Measurements from ENCODE around the gene DNAH10.

Gene DNAH10

GRCh38 chr12:123912415-123913380 is 150.6 kb downstream of the DNAH10 start:
- peak in 1 of 2 experiments; percentile 43 for DNase-seq (ENCODE audit: low read depth in 1 of 2, low spot score in 1 of 2)
- TF ChIP-seq JUND (IDR thresholded peaks at IDR 0.05; ENCODE audit: low read depth), result no peak
- in situ Hi-C loops (cut with HindIII; ENCODE audit: low pct_unique_long_range_greater_than_20kb, low sequenced_read_pairs), result no loop called here

GRCh38 chr12:123914726-123915333 is 152.7 kb downstream of the DNAH10 start:
- DNase-seq (ENCODE audit: low read depth in 1 of 2, low spot score in 1 of 2), result no peak
- no peak for TF ChIP-seq JUND (IDR thresholded peaks at IDR 0.05; ENCODE audit: low read depth)
- in situ Hi-C loops (cut with HindIII; ENCODE audit: low pct_unique_long_range_greater_than_20kb, low sequenced_read_pairs), result no loop called here

GRCh38 chr12:123916729-123917128 is 154.6 kb downstream of the DNAH10 start:
- in situ Hi-C loops (cut with HindIII; ENCODE audit: low pct_unique_long_range_greater_than_20kb, low sequenced_read_pairs), result no loop called here
- DNase-seq (ENCODE audit: low read depth in 1 of 2, low spot score in 1 of 2), result no peak
- TF ChIP-seq JUND (IDR thresholded peaks at IDR 0.05; ENCODE audit: low read depth), result no peak

DNA sequence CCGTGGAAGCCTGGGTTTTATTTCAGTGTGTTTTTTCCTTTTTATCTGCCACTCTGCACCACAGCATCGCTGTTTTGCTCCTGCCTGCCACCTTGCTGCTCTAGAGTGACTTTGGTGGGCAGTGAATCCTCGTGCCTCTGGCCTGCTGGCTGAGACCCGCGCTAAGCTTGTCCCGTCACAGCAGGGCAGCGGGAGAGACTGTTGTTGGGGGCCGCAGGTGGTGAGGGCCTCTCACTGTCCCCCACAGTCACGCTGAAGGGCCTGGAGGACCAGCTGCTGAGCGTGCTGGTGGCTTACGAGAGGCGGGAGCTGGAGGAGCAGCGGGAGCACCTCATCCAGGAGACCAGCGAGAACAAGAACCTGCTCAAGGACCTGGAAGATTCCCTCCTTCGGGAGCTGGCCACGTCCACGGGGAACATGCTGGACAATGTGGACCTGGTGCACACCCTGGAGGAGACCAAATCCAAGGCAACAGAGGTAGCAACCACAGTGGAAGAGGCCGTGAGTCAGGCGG is 155.3 kb downstream of the DNAH10 start:
- no peak for DNase-seq (ENCODE audit: low read depth in 1 of 2, low spot score in 1 of 2)
- no peak for TF ChIP-seq JUND (IDR thresholded peaks at IDR 0.05; ENCODE audit: low read depth)
- in situ Hi-C loops (cut with HindIII; ENCODE audit: low pct_unique_long_range_greater_than_20kb, low sequenced_read_pairs), result no loop called here

DNA sequence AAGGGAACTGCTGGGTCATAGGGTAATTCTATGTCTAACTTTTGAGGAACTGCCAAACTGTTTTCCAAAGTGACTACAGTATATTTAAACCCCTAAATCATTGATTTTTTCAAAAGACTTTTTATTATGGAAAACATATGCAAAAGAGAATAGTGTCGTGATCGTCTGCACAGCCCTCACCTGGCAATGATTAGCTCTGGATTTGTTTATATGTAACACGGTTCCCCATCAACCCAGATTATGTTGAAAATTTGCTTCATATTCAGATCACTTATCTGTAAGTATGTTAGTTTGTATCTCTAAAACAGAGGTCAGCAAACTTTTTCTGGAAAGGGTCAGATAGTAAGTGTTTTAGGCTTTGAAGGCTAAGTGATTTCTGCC is 157.9 kb downstream of the DNAH10 start:
- TF ChIP-seq JUND (IDR thresholded peaks at IDR 0.05; ENCODE audit: low read depth), result no peak
- in situ Hi-C loops (cut with HindIII; ENCODE audit: low pct_unique_long_range_greater_than_20kb, low sequenced_read_pairs), result no loop called here
- DNase-seq (ENCODE audit: low read depth in 1 of 2, low spot score in 1 of 2), result no peak

- TF ChIP-seq JUND (IDR thresholded peaks at IDR 0.05; ENCODE audit: low read depth), result no peak
- DNase-seq (ENCODE audit: low read depth in 1 of 2, low spot score in 1 of 2), result no peak
- in situ Hi-C loops (cut with HindIII; ENCODE audit: low pct_unique_long_range_greater_than_20kb, low sequenced_read_pairs), result no loop called here
Measured at GRCh38 chr12:123923038-123923437, 160.9 kb downstream of the DNAH10 start.

DNA sequence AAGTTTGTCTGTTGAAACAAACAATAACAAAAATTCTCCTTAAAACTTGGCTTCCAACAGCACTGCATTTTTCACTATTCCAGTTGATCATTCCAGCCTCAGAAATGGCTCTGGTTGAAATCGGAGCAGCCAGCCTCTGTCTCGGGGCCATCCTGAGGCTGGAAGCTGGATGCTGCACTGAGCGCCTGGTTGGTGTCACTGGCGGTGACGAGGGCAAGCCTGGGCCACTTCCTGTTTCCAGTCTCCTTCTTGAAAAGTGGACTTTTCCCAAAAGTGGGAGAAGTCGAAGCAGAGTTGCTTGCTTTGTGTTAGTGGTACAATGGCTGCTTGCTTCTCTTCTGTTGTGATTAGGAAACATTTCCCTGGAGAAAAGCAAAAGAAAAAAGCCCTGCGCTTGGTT is 161.8 kb downstream of the DNAH10 start:
- TF ChIP-seq JUND (IDR thresholded peaks at IDR 0.05; ENCODE audit: low read depth), result no peak
- in situ Hi-C loops (cut with HindIII; ENCODE audit: low pct_unique_long_range_greater_than_20kb, low sequenced_read_pairs), result no loop called here
- no peak for DNase-seq (ENCODE audit: low read depth in 1 of 2, low spot score in 1 of 2)

- TF ChIP-seq JUND (IDR thresholded peaks at IDR 0.05; ENCODE audit: low read depth), result no peak
- in situ Hi-C loops (cut with HindIII; ENCODE audit: low pct_unique_long_range_greater_than_20kb, low sequenced_read_pairs), result no loop called here
Measured at GRCh38 chr12:123924539-123924938, 162.4 kb downstream of the DNAH10 start.

GRCh38 chr12:123928274-123928865 is 166.3 kb downstream of the DNAH10 start:
- no peak for TF ChIP-seq JUND (IDR thresholded peaks at IDR 0.05; ENCODE audit: low read depth)
- no peak for DNase-seq (ENCODE audit: low read depth in 1 of 2, low spot score in 1 of 2)
- in situ Hi-C loops (cut with HindIII; ENCODE audit: low pct_unique_long_range_greater_than_20kb, low sequenced_read_pairs), result no loop called here

More at GRCh38 chr12:123924539-123924938, 162.4 kb downstream of the DNAH10 start:
- DNase-seq (ENCODE audit: low read depth in 1 of 2, low spot score in 1 of 2), result no peak

DNA sequence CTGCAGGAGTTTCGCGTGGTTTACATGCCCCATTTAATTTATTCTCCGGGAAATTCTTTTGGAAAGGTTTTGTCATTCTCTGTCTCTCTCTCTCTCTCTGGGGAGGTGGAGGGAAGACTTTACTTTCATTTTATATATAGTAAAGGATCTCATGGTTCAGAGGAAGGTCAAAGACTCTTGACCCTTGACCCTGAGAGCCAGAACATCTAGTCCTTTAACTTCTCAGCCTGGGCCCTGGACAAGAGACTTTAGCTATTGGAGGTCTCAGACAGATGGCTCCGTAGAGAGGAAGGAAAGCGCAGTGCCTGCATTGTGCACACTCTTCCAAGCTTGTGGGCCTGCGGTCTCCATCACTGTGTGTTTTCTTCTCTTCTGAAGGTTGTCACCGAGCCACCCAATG is 166.8 kb downstream of the DNAH10 start:
- in situ Hi-C loops (cut with HindIII; ENCODE audit: low pct_unique_long_range_greater_than_20kb, low sequenced_read_pairs), result no loop called here
- no peak for TF ChIP-seq JUND (IDR thresholded peaks at IDR 0.05; ENCODE audit: low read depth)
- no peak for DNase-seq (ENCODE audit: low read depth in 1 of 2, low spot score in 1 of 2)

DNA sequence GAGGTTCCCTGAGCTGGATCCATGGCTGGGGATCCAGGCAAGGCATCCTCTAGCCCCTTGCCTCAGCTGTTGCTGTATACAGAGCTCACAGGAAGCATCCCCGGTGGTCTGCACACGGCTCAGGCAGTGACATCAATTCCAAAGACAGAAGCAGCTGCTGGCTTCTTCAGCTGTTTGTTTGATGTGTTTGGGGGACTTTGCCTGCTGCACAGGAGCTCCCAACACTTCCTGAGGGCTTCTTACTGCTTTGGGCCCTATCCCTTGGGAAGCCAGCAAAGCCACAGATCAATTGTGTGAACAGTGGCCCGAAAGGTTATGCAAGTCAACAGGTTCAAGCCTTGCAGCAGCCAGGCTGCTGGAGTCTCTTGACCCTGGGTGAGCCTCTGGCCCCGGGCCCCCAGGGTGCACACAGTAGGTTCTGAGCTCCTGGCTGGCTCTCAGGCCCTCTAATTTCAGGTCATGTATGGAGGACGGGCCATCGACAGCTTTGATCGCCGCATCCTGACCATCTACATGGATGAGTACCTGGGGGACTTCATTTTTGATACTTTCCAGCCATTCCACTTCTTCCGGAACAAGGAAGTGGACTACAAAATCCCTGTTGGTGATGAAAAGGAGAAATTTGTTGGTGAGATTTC is 168.0 kb downstream of the DNAH10 start:
- in situ Hi-C loops (cut with HindIII; ENCODE audit: low pct_unique_long_range_greater_than_20kb, low sequenced_read_pairs), result no loop called here
- no peak for DNase-seq (ENCODE audit: low read depth in 1 of 2, low spot score in 1 of 2)
- no peak for TF ChIP-seq JUND (IDR thresholded peaks at IDR 0.05; ENCODE audit: low read depth)

DNA sequence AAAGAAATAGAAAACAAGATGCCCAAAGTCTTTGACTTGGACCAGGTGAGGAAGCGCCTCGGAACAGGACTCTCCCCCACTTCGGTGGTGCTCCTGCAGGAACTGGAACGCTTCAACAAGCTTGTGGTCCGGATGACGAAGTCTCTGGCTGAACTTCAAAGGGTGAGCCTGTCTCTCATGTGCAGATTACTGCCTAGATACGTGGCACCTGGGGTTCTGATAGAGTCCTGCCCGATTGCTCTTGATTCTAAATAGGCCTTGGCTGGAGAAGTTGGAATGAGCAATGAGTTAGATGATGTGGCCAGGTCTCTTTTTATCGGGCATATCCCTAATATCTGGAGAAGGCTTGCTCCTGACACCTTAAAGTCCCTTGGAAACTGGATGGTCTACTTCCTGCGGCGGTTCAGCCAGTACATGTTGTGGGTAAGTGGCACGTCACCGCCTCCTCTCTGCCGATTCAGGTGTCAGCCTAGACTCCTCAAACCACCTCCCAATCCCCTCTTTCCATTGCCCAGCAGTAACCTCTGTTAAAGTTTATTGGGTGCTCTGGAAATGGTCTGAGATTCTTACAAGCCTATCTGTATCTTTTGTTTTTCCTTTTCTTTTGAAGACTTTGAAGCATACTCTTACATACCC is 169.7 kb downstream of the DNAH10 start:
- in situ Hi-C loops (cut with HindIII; ENCODE audit: low pct_unique_long_range_greater_than_20kb, low sequenced_read_pairs), result no loop called here
- DNase-seq (ENCODE audit: low read depth in 1 of 2, low spot score in 1 of 2), result no peak

More for the DNA sequence above, 169.7 kb downstream of the DNAH10 start:
- TF ChIP-seq JUND (IDR thresholded peaks at IDR 0.05; ENCODE audit: low read depth), result no peak
